Measurements from ENCODE around the gene MRI1.

DNA sequence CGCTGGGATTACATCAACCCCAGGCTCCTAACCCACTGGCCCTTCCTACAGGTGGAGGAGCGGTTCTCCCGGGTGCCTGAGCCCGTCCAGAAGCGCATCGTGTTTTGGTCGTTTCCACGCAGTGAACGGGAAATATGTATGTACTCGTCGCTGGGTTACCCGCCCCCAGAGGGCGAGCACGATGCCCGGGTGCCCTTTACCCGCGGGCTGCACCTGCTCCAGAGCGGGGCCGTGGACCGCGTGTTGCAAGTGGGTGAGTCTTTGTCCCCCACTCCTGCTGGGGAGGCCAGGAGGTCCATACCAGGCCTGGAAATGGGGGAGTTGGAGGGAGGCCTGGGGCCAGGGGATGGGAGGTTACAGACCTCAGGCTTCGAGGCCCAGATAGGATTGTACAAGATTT is 35.3 kb downstream of the MRI1 start:
- TF ChIP-seq, protein P1, sequence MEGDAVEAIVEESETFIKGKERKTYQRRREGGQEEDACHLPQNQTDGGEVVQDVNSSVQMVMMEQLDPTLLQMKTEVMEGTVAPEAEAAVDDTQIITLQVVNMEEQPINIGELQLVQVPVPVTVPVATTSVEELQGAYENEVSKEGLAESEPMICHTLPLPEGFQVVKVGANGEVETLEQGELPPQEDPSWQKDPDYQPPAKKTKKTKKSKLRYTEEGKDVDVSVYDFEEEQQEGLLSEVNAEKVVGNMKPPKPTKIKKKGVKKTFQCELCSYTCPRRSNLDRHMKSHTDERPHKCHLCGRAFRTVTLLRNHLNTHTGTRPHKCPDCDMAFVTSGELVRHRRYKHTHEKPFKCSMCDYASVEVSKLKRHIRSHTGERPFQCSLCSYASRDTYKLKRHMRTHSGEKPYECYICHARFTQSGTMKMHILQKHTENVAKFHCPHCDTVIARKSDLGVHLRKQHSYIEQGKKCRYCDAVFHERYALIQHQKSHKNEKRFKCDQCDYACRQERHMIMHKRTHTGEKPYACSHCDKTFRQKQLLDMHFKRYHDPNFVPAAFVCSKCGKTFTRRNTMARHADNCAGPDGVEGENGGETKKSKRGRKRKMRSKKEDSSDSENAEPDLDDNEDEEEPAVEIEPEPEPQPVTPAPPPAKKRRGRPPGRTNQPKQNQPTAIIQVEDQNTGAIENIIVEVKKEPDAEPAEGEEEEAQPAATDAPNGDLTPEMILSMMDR (IDR thresholded peaks at IDR 0.05; ENCODE audit: borderline replicate concordance, extremely low read depth, low read length, poor library complexity, severe bottlenecking): no peak
- no peak for TF ChIP-seq EZH2 (IDR thresholded peaks at IDR 0.05; ENCODE audit: borderline replicate concordance, low read depth, low read length, severe bottlenecking)

All from DND-41 (cell line).